CD14-positive monocyte (primary cell): ENCODE results near the gene ARV1. TPM values are rescaled to one million over a fixed set of nuclear protein-coding genes. Genes with fewer than 3 reads are reported as not detected.

Source experiments
- DNase-seq, 3 donors: peaks; one replicate each; pipeline ENCODE4 v3.0.0-alpha.2; 2011 to 2022
- H2AFZ ChIP-seq: 2 replicates; pipeline ENCODE4 v1.6.0; 2012; ENCODE audit warnings: mild to moderate bottlenecking, low read depth, low read length, inconsistent platforms; ENCODE audit not compliant: insufficient read depth, poor library complexity, severe bottlenecking
- H3K27ac ChIP-seq, 2 donors: 1 replicate in 1 of 2; 2 replicates in 1 of 2; pipeline ENCODE4 v1.5.1; 2012 to 2013; ENCODE audit warnings: low read length in 2 of 2, control low read depth in 1 of 2, inconsistent platforms in 1 of 2, low read depth in 1 of 2, mild to moderate bottlenecking in 1 of 2
- H3K27me3 ChIP-seq, 2 donors: one replicate each; pipeline versions ENCODE4 v1.6.0 to v1.6.1; 2011 to 2013; ENCODE audit warnings: low read length in 2 of 2; ENCODE audit not compliant: control insufficient read depth in 2 of 2, insufficient read depth in 2 of 2
- H3K36me3 ChIP-seq, 2 donors: replicated peaks in 1 of 2; 1 replicate in 1 of 2; 2 replicates in 1 of 2; pipeline versions ENCODE4 v1.5.1 to v1.6.1; 2012 to 2013; ENCODE audit warnings: low read length in 2 of 2, control low read depth in 1 of 2, inconsistent platforms in 1 of 2, mild to moderate bottlenecking in 1 of 2; ENCODE audit not compliant: insufficient read depth in 2 of 2, control insufficient read depth in 1 of 2
- H3K4me1 ChIP-seq, 2 donors: 1 replicate in 1 of 2; 2 replicates in 1 of 2; pipeline versions ENCODE4 v1.5.1 to v1.6.1; 2012 to 2013; ENCODE audit warnings: low read length in 2 of 2, control low read depth in 1 of 2, inconsistent platforms in 1 of 2, mild to moderate bottlenecking in 1 of 2, moderate library complexity in 1 of 2; ENCODE audit not compliant: insufficient read depth in 2 of 2, control insufficient read depth in 1 of 2
- H3K4me2 ChIP-seq: replicated peaks from 2 replicates; pipeline ENCODE3; 2012; ENCODE audit warnings: low read length, moderate library complexity, mild to moderate bottlenecking; ENCODE audit not compliant: poor library complexity, severe bottlenecking; ENCODE audit errors: extremely low read depth
- H3K4me3 ChIP-seq, 3 experiments: fragments of 200-600 bp in 1 of 3; sonication (generic) in 1 of 3; replicated peaks in 1 of 3; 1 replicate in 2 of 3; 2 replicates in 1 of 3; pipeline ENCODE4 v1.5.1; 2011 to 2013; ENCODE audit warnings: low read length in 3 of 3, mild to moderate bottlenecking in 3 of 3, control low read depth in 2 of 3, low read depth in 2 of 3, inconsistent platforms in 1 of 3, moderate library complexity in 1 of 3
- H3K79me2 ChIP-seq: 2 replicates; pipeline ENCODE4 v1.6.0; 2012; ENCODE audit warnings: mild to moderate bottlenecking, control low read depth, inconsistent platforms, low read length, moderate library complexity; ENCODE audit not compliant: insufficient read depth
- H3K9ac ChIP-seq: 2 replicates; pipeline ENCODE4 v1.6.0; 2017; ENCODE audit warnings: low read length, mild to moderate bottlenecking; ENCODE audit not compliant: insufficient read depth, poor library complexity, severe bottlenecking
- H3K9me3 ChIP-seq, 2 donors: replicated peaks in 1 of 2; 1 replicate in 1 of 2; 2 replicates in 1 of 2; pipeline versions ENCODE4 v1.5.1 to v1.6.1; 2012 to 2013; ENCODE audit warnings: low read length in 2 of 2, control low read depth in 1 of 2; ENCODE audit not compliant: control insufficient read depth in 1 of 2, insufficient read depth in 1 of 2
- H4K20me1 ChIP-seq: 2 replicates; pipeline ENCODE4 v1.6.0; 2012; ENCODE audit warnings: mild to moderate bottlenecking, low read length, control low read depth, moderate library complexity; ENCODE audit not compliant: insufficient read depth
- H3K27ac Mint-ChIP-seq, 7 donors: one replicate each; pipeline ENCODE4 v1.8.0; 2020; ENCODE audit warnings: mild to moderate bottlenecking in 7 of 7, mixed read lengths in 7 of 7, moderate library complexity in 6 of 7, inconsistent platforms in 2 of 7
- H3K27me3 Mint-ChIP-seq, 3 donors: one replicate each; pipeline ENCODE4 v1.8.0; 2021 to 2022; ENCODE audit warnings: low read depth in 3 of 3, mild to moderate bottlenecking in 3 of 3, mixed read lengths in 3 of 3, moderate library complexity in 3 of 3, inconsistent platforms in 1 of 3
- H3K36me3 Mint-ChIP-seq, 2 donors: one replicate each; pipeline ENCODE4 v1.8.0; 2020; ENCODE audit warnings: mixed read lengths in 2 of 2, inconsistent platforms in 1 of 2, mild to moderate bottlenecking in 1 of 2
- H3K4me1 Mint-ChIP-seq: one replicate; pipeline ENCODE4 v1.8.0; 2020; ENCODE audit warnings: mild to moderate bottlenecking, mixed read lengths
- H3K4me3 Mint-ChIP-seq, 2 donors: one replicate each; pipeline ENCODE4 v1.8.0; 2020; ENCODE audit warnings: mild to moderate bottlenecking in 2 of 2, mixed read lengths in 2 of 2, moderate library complexity in 1 of 2
- H3K9me3 Mint-ChIP-seq, 7 donors: one replicate each; pipeline ENCODE4 v1.8.0; 2020 to 2022; ENCODE audit warnings: mixed read lengths in 7 of 7, mild to moderate bottlenecking in 6 of 7, moderate library complexity in 6 of 7, inconsistent platforms in 2 of 7
- CTCF ChIP-seq: fragments of 200-600 bp; IDR thresholded peaks from one replicate; pipeline ENCODE4 v1.8.0; 2022; ENCODE audit warnings: antibody characterized with exemption, mild to moderate bottlenecking
- WGBS: methylation state at CpG from one replicate; pipeline ENCODE4 v1.1.5; 2013; ENCODE audit warnings: missing lambda C conversion rate; ENCODE audit not compliant: insufficient coverage; 5-methylcytosine and 5-hydroxymethylcytosine counted together
- intact Hi-C, 2 donors: fragments of 100-400 bp; cut with micrococcal nuclease; formaldehyde crosslinking; loops; one replicate each; pipeline versions ENCODE4 v1.15.0 to v1.15.1; 2023
- polyA minus RNA-seq: library from RNA; depleted of rRNA, polyadenylated mRNA; stranded (reverse); fragments of >200 nt; gene quantifications from 2 replicates; pipeline ENCODE4 v1.2.3, GENCODE V29; 2012
- polyA plus RNA-seq, 3 donors: library from polyadenylated mRNA; depleted of rRNA in 1 of 3; unstranded in 2 of 3; stranded (reverse) in 1 of 3; fragments of 300-500 nt in 2 of 3; fragments of >200 nt in 1 of 3; fragmentation: Illumina TruSeq in 2 of 3; gene quantifications; 1 replicate in 2 of 3; 2 replicates in 1 of 3; pipeline ENCODE4 v1.2.3, GENCODE V29; 2012 to 2021
- total RNA-seq, 12 experiments: library from RNA in 1 of 12; stranded (reverse) in 1 of 12; fragments of 120-200 nt in 1 of 12; gene quantifications; one replicate each; pipeline ENCODE4 v1.2.4 and lab custom pipeline; 2013 to 2026; ENCODE audit warnings: mixed read lengths in 6 of 12, inconsistent platforms in 1 of 12

The ARV1 gene
- 12.9 TPM for total RNA-seq (2013)
- polyA plus RNA-seq: 10 to 100 TPM in 2 of 3 donors, 1 to 10 TPM in 1; 7.7 to 19.2 (median 15.0) TPM
- 2.6 and 5.3 TPM in 2 replicates for polyA minus RNA-seq
- total RNA-seq (lab: John Stamatoyannopoulos, UW): 0.34 to 3.2 (median 2.1) reads per million in 11 experiments

GRCh38 chr1:230978491-230979388 lies at the start of gene ARV1, which contains the start of gene TTC13:
TSS of gene ARV1 (plus strand) at chr1:230979094. CDS start at chr1:230979106, 12 bp downstream.
TSS of gene TTC13 (minus strand) at chr1:230978861. CDS start at chr1:230978830, 31 bp downstream.
- H4K20me1 ChIP-seq: peaks cover 12% of the 10 kb centered on the region
- no peaks in the 10 kb centered on the region for H3K9me3 ChIP-seq
- peak within 1 kb of the TSS; percentile 70 for H3K9ac ChIP-seq
- Mint-ChIP-seq H3K9me3 (no peaks in the 10 kb centered on the region), H3K27me3 (peaks cover 0 to 2% (median 0%) of the 10 kb centered on the region in 3 donors), H3K4me3 (peak within 1 kb of the TSS; percentile 90 to 98), H3K36me3 (peaks cover 18 to 19% of the 10 kb centered on the region in 2 donors), H3K27ac (peak within 1 kb of the TSS; percentile 89 to 96 (median 95)), H3K4me1 (peaks cover 22% of the 10 kb centered on the region)
- H3K27me3 ChIP-seq: no peaks in the 10 kb centered on the region
- H3K4me2 ChIP-seq: peak within 1 kb of the TSS; percentile 92
- intact Hi-C loops: loop anchor here (5.0 to 10.0 kb wide), 4 partner anchors 61 to 359 kb away; partner anchors contain the start of genes C1orf198 (in 1 of the 2), EXOC8 (in 1 of the 2), FAM89A (in 1 of the 2) and SPRTN (in 1 of the 2)
- under 1% methylated on average over 76 of the region's 79 CpGs for WGBS
- peaks cover 0 to 25% of the 10 kb centered on the region in 2 donors for H3K36me3 ChIP-seq
- H2AFZ ChIP-seq: peak within 1 kb of the TSS; percentile 87
- peak; percentile 96 to 99 (median 99) for DNase-seq
- H3K27ac ChIP-seq: peak within 1 kb of the TSS; percentile 41 to 80
- peaks cover 31 to 36% of the 10 kb centered on the region in 2 donors for H3K4me1 ChIP-seq
- H3K4me3 ChIP-seq: peak within 1 kb of the TSS; percentile 60 to 81 (median 66)
- peaks cover 56% of the 10 kb centered on the region for H3K79me2 ChIP-seq
- TF ChIP-seq CTCF: peak; percentile 60

GRCh38 chr1:230930986-230931385 lies 47.9 kb upstream of the ARV1 start:
- Mint-ChIP-seq H3K36me3 (peaks cover 81 to 86% of the 10 kb centered on the region in 2 donors), H3K4me3 (no peak overlapping the region), H3K4me1 (no peaks in the 10 kb centered on the region), H3K27ac (no peak overlapping the region), H3K9me3 (no peaks in the 10 kb centered on the region), H3K27me3 (no peaks in the 10 kb centered on the region)
- Histone ChIP-seq H3K4me2 (no peak overlapping the region), H4K20me1 (no peaks in the 10 kb centered on the region), H3K4me3 (no peak overlapping the region), H2AFZ (no peak overlapping the region), H3K27ac (no peak overlapping the region), H3K9me3 (no peaks in the 10 kb centered on the region), H3K4me1 (no peaks in the 10 kb centered on the region), H3K9ac (no peak overlapping the region), H3K27me3 (no peaks in the 10 kb centered on the region), H3K79me2 (no peaks in the 10 kb centered on the region), H3K36me3 (peaks cover 63 to 97% of the 10 kb centered on the region in 2 donors)
- no peak for TF ChIP-seq CTCF
- intact Hi-C loops: no loop called here
- WGBS: 100% methylated on average over 3 of the region's 3 CpGs
- no peak for DNase-seq
